HG03039 (cell line): ENCODE measurements around the gene DGKH.

Source experiments
- ATAC-seq: cut with Tn5 transposase; IDR thresholded peaks from one replicate; pipeline ENCODE4 v1.9.1; 2021; ENCODE audit warnings: mild to moderate bottlenecking, moderate library complexity; ENCODE audit not compliant: unreplicated experiment

Gene DGKH

GRCh38 chr13:42048342-42048683 is at the start of gene DGKH:
Gene DGKH (plus strand): TSS chr13:42048648. CDS start chr13:42048774, 126 bp downstream.
- ATAC-seq: peak; percentile 14

- no peak for ATAC-seq
Measured at GRCh38 chr13:42000846-42001245, 47.6 kb upstream of the DGKH start.

- ATAC-seq: no peak
Measured at GRCh38 chr13:42001580-42001979, 46.9 kb upstream of the DGKH start.

- ATAC-seq: no peak
Measured at GRCh38 chr13:42002066-42002465, 46.4 kb upstream of the DGKH start.

GRCh38 chr13:42007844-42008243 is 40.6 kb upstream of the DGKH start:
- ATAC-seq: no peak

GRCh38 chr13:42009057-42009456 is 39.4 kb upstream of the DGKH start:
- ATAC-seq: no peak

GRCh38 chr13:42011601-42012350 is 36.7 kb upstream of the DGKH start:
- no peak for ATAC-seq

GRCh38 chr13:42014119-42014518 is 34.3 kb upstream of the DGKH start:
- ATAC-seq: no peak

GRCh38 chr13:42017264-42017663 is 31.2 kb upstream of the DGKH start:
- no peak for ATAC-seq

- no peak for ATAC-seq
Measured at GRCh38 chr13:42021851-42022250, 26.6 kb upstream of the DGKH start.

- ATAC-seq: no peak
Measured at GRCh38 chr13:42022336-42022735, 26.1 kb upstream of the DGKH start.

GRCh38 chr13:42022796-42023493 is 25.5 kb upstream of the DGKH start:
- no peak for ATAC-seq

GRCh38 chr13:42027286-42027685 is 21.2 kb upstream of the DGKH start:
- ATAC-seq: no peak

GRCh38 chr13:42028113-42028799 is 20.2 kb upstream of the DGKH start:
- no peak for ATAC-seq

GRCh38 chr13:42035905-42036521 is 12.4 kb upstream of the DGKH start:
- no peak for ATAC-seq

GRCh38 chr13:42036711-42037110 is 11.7 kb upstream of the DGKH start:
- no peak for ATAC-seq

- no peak for ATAC-seq
Measured at GRCh38 chr13:42038661-42039456, 9.6 kb upstream of the DGKH start.

GRCh38 chr13:42039457-42039945 is 8.9 kb upstream of the DGKH start:
- ATAC-seq: no peak

- peak; percentile 68 for ATAC-seq
Measured at GRCh38 chr13:42039946-42040729, 8.3 kb upstream of the DGKH start.

GRCh38 chr13:42040730-42041010 is 7.8 kb upstream of the DGKH start:
- ATAC-seq: peak; percentile 21
